ENCODE results near the gene CSTB. TPM values are rescaled to one million over a fixed set of nuclear protein-coding genes. Genes with fewer than 3 reads are reported as not detected.

CSTB gene
- total RNA-seq, 1 experiment from 2014 or later = 49.9 TPM

DNA sequence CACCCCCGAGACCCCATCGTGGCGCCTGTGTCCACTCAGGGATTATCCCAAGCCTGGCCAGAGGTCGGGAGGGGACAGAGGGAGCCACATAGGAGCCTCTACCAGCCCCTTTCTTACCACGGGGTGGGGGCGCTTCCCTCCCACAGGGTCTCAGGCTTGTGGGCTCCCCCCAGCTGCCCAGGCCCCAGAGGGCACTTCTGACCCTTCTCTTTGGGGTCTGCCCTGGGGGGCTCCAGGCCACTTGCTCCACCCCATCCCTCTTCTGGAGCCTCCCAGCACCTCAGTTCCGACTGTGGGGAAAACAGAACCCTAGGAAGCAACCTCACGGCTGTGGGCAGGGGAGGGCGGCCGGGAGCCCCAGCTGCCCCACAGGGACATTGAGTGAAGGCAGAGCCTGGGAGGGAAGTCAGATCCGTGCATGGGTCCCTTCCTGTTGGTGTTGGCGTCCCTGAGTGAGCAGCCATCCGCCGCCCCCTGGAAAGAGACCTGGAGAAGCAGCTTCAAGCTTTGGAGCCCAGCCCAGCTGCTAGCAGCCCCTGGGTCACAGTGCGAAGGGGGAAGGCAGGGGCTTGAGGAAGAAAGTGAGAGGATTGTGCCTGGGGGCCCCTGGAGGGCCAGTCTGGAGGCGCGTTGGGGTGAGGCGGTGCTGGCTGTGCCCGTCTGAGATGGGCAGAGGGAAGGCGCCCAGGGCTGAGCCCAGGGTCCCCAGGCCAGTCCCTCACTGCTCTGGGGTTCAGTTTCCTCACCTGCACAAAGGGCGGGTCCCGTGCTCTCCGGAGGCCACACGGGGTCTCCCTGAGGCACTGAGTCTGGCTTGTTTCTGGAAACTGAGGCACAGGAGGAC, 35.4 kb upstream of the CSTB start:
- no peak overlapping the region for H3K4me3 Mint-ChIP-seq (ENCODE audit: unreplicated experiment)
- intact Hi-C loops (cut with micrococcal nuclease; ENCODE audit: unreplicated experiment) = loop anchor here (1.0 to 2.0 kb wide), 2 partner anchors 55 to 164 kb away; no protein-coding TSS in a partner anchor
- TF ChIP-seq, protein P1, sequence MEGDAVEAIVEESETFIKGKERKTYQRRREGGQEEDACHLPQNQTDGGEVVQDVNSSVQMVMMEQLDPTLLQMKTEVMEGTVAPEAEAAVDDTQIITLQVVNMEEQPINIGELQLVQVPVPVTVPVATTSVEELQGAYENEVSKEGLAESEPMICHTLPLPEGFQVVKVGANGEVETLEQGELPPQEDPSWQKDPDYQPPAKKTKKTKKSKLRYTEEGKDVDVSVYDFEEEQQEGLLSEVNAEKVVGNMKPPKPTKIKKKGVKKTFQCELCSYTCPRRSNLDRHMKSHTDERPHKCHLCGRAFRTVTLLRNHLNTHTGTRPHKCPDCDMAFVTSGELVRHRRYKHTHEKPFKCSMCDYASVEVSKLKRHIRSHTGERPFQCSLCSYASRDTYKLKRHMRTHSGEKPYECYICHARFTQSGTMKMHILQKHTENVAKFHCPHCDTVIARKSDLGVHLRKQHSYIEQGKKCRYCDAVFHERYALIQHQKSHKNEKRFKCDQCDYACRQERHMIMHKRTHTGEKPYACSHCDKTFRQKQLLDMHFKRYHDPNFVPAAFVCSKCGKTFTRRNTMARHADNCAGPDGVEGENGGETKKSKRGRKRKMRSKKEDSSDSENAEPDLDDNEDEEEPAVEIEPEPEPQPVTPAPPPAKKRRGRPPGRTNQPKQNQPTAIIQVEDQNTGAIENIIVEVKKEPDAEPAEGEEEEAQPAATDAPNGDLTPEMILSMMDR (IDR thresholded peaks at IDR 0.05; ENCODE audit: insufficient read depth in 1 of 2, low read depth in 1 of 2, low read length in 1 of 2, severe bottlenecking in 1 of 2, unreplicated experiment in 1 of 2) = no peak
- peaks cover 18% of the 10 kb centered on the region for H3K4me1 Mint-ChIP-seq (ENCODE audit: low read depth, unreplicated experiment)
- H3K27ac Mint-ChIP-seq (ENCODE audit: unreplicated experiment) = peak overlapping the region; percentile 32
- no peak for DNase-seq
- ChIA-PET CTCF (interaction anchor here (1.8 kb wide), 1 partner anchor 164 kb away, joined by 10 read pairs; no protein-coding TSS in a partner anchor), POLR2A (no interaction called here)
- no peaks in the 10 kb centered on the region for H3K9me3 ChIP-seq
- no TSS peak for BruUV-seq (replicated peaks)
- no peaks in the 10 kb centered on the region for H3K9me3 Mint-ChIP-seq (ENCODE audit: unreplicated experiment)
- H3K4me1 ChIP-seq = peaks cover 12% of the 10 kb centered on the region
- no peak overlapping the region for H3K4me3 ChIP-seq (ENCODE audit: low read depth, low read length)
- no peaks in the 10 kb centered on the region for H3K27me3 ChIP-seq (replicated peaks; ENCODE audit: control insufficient read depth, insufficient read depth, low read length)
- H3K36me3 ChIP-seq (ENCODE audit: control insufficient read depth, insufficient read depth, low read length) = no peaks in the 10 kb centered on the region
- no peaks in the 10 kb centered on the region for H3K27me3 Mint-ChIP-seq (ENCODE audit: insufficient read depth, unreplicated experiment)
- peaks cover 22% of the 10 kb centered on the region for H3K36me3 Mint-ChIP-seq (ENCODE audit: insufficient read depth, unreplicated experiment)

DNA sequence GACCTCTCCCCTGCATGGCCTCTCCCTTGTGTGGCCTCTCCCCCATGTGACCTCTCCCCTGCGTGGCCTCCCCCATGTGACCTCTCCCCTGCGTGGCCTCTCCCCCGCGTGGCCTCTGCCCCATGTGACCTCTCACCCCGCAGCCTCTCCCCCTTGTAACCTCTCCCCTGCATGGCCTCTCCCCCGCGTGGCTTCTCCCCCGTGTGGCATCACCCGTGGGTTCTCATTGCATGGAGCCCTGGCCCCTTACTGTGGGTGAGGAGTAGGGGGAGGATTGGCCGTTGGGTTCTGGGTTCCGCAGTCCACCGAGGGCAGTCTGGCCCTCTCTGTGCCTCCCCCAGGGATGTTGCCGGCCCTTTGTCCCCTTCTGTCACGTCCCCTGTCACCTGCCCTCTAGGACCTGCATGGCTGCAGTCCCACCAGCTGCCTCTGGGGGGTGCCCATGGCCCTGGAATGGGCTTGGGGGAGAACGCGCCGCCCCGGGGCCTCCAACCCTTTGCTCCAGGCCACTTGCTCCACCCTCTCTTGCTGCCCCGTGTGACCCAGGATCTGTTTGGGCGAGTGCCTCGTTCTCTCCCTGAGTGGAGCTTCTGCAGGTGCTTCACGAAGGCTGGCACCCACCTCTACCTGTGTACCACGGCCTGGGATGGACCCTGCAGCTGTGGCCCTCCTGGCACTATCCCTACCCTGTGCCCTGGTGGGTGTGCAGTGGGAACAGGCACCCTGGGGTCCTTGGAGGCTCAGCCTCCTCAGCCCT, 34.6 kb upstream of the CSTB start:
- peaks cover 18% of the 10 kb centered on the region for H3K4me1 Mint-ChIP-seq (ENCODE audit: low read depth, unreplicated experiment)
- H3K27ac Mint-ChIP-seq (ENCODE audit: unreplicated experiment) = peak overlapping the region; percentile 32
- BruUV-seq (replicated peaks) = no TSS peak
- Histone ChIP-seq H3K36me3 (ENCODE audit: control insufficient read depth, insufficient read depth, low read length) (no peaks in the 10 kb centered on the region), H3K4me1 (peaks cover 12% of the 10 kb centered on the region), H3K4me3 (ENCODE audit: low read depth, low read length) (no peak overlapping the region), H3K27me3 (replicated peaks; ENCODE audit: control insufficient read depth, insufficient read depth, low read length) (no peaks in the 10 kb centered on the region), H3K9me3 (no peaks in the 10 kb centered on the region)
- H3K9me3 Mint-ChIP-seq (ENCODE audit: unreplicated experiment) = no peaks in the 10 kb centered on the region
- intact Hi-C loops (cut with micrococcal nuclease; ENCODE audit: unreplicated experiment) = loop anchor here (1.0 to 2.0 kb wide), 2 partner anchors 56 to 165 kb away; no protein-coding TSS in a partner anchor
- CTCF ChIA-PET = interaction anchor here (0.6 to 1.8 kb wide), 4 partner anchors 123 to 174 kb away, joined by 3 to 10 read pairs (median 4); no protein-coding TSS in a partner anchor
- H3K36me3 Mint-ChIP-seq (ENCODE audit: insufficient read depth, unreplicated experiment) = peaks cover 29% of the 10 kb centered on the region
- peak; percentile 91 to 96 for DNase-seq
- H3K27me3 Mint-ChIP-seq (ENCODE audit: insufficient read depth, unreplicated experiment) = no peaks in the 10 kb centered on the region
- TF ChIP-seq, protein P1 (IDR thresholded peaks at IDR 0.05; ENCODE audit: insufficient read depth in 1 of 2, low read depth in 1 of 2, low read length in 1 of 2, severe bottlenecking in 1 of 2, unreplicated experiment in 1 of 2) = peak; percentile 92 to 93
- H3K4me3 Mint-ChIP-seq (ENCODE audit: unreplicated experiment) = no peak overlapping the region
- POLR2A ChIA-PET = interaction anchor here (0.6 kb wide), 1 partner anchor 92 kb away, joined by 3 read pairs; no protein-coding TSS in a partner anchor
